PC-9 (cell line): ENCODE results near the gene AP3S2.

ENCODE experiments used
- CTCF ChIP-seq: fragments of 200-600 bp; sonication (generic); conservative IDR thresholded peaks from 2 replicates; pipeline ENCODE4 v1.6.1; 2017; ENCODE audit warnings: mixed run types, antibody characterized with exemption, mild to moderate bottlenecking, moderate library complexity
- EZH2 ChIP-seq: fragments of 200-600 bp; sonication (generic); IDR thresholded peaks from 2 replicates; pipeline ENCODE4 v1.8.0; 2017; ENCODE audit warnings: antibody characterized with exemption, low read depth

DNA sequence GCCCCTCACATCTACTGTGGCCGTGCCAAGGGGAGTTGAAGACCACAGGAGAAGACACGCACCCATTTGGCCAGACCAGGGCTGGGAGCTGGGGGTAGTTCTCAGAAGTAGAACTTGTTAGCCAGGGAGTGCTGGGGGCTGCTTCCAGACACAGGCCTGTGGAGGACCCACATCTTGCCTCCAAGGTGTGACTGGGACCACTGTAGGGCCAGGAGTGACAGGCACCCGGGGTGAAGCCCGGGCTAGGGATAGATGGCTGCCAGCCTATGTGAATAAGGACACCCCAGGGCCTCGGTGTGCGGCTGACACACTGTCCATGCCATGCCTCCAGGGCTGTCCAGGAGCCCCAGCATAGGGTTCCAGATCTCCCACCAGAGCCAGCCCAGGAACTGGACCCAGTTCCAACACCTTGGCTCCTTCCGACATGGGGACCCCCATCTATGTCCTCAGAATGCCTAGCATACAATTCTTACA, 80.9 kb downstream of the AP3S2 start:
- TF ChIP-seq CTCF, result no peak
- TF ChIP-seq EZH2, result no peak
